GM12892 (cell line): ENCODE data around the gene DNAJC22.
A peak's percentile ranks its signal among the peaks of the same experiment; 100 is the strongest.

Experiments
- DNase-seq: peaks from one replicate; pipeline ENCODE4 v3.0.0; 2011; ENCODE audit not compliant: insufficient read length
- FAIRE-seq: peaks from 2 replicates; lab custom pipeline; 2011; peaks lifted over from hg19 to GRCh38; lab: Jason Lieb, UNC
- POLR2A ChIP-seq: IDR thresholded peaks from 2 replicates; pipeline ENCODE4 v1.6.1; 2011; ENCODE audit warnings: low read depth, low read length, control low read depth
- POLR2AphosphoS5 ChIP-seq: IDR thresholded peaks from 2 replicates; pipeline ENCODE4 v1.6.1; 2011; ENCODE audit warnings: low read depth, low read length, control low read depth
- TAF1 ChIP-seq: IDR thresholded peaks from 2 replicates; pipeline ENCODE4 v1.6.1; 2011; ENCODE audit warnings: low read depth, mild to moderate bottlenecking, control low read depth, low read length, borderline replicate concordance

DNAJC22 gene

DNA sequence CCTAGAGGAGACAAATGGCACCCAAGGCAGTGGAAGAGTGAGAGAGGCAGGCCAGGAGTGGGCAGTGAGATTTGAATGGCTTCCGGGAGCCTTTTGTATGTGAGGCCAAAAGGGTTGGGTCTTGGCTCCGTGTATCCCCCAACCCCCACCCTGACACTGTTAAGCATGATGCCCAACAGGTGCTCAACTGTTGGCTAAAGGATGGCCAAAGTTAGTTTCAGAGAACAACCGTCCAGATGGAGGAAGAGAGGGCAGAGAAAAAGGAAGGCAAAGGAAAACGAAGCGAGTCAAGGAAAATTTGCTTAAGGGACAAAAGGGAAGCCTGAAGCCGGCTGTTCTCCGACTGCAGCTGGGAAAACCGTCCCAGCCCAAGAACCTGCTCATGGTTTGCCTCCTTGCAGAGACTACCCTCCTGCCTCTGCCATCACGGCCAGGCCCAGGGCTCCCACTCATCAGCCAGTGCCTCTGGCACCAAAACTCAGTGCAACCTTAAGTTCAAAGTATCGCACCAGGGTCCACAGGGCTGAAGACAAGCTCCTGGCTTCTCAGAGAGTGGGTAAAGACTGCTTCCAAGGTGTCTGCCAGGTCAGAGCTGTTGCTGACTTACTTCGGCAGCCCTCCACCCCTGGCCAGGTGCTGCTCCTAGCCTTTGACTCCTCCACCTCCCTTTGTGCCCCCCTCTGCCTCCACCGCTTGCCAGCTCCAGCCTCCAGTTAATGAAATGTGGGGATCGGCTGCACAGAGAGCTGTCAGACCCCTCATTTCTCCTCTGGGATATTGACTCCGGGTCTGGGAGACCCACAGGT is 5.5 kb upstream of the DNAJC22 start:
- DNase-seq = no peak
- FAIRE-seq = no peak
- no peak for TF ChIP-seq TAF1
- TF ChIP-seq POLR2AphosphoS5 = no peak
- no peak for TF ChIP-seq POLR2A

DNA sequence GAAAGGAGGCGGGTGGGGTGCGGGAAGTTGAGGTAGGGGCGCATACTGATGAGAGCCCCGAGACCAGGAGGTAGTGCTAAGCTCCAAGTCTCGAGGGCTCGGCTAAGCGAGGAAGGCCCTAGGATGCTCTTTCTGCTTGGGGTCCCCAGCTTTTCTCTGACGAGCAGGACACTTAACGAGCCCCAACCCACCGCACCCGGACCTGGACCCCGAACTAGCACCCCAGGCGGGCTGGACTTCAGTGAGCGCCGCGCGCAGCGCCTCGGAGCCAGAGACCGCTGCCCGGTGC is 5.0 kb upstream of the DNAJC22 start:
- FAIRE-seq (no peak), DNase-seq (no peak)
- no peak for TF ChIP-seq TAF1
- no peak for TF ChIP-seq POLR2A
- no peak for TF ChIP-seq POLR2AphosphoS5

DNA sequence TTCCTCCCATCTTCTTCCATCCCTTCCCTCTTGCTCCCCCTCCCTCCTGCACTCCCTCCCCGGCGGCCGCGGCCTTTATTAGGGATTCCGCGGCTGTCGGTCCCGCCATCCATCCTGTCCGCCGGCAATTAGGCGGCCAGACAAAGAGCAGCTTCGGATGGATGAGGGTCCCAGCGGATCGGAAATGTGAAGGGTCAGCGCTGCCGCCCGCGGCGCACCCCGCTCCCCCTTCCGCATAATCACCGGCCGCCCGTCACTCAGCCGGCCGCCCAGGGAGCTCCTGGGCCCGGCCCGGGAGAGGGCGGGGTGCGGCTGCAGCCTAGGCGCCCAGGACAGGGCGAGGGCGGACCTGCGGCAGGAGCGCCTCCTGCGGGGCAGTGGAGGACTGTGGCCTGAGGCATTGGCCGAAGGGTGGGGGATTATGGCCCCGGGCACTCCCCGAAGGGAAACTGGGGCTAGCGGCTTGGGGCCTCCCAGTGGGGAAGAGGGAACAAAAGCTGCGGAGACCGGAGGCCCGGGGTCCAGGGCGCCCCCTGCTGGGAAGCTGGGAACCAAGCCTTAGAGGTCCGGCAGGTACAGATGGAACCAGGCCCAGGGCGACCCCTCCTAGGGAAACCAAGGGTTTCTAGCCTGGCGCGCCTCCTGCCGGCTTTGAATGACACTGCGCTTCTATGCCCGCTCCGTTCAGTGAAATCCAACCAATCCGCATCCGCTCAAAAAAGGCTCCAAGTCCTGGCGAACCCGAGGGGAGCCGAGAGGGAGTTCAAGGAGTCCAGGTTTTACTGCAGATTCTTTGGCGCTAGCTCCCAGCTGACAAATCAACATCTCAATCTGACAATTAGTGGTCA is 4.4 kb upstream of the DNAJC22 start:
- TF ChIP-seq POLR2A (no peak), POLR2AphosphoS5 (no peak), TAF1 (no peak)
- peak; percentile 92 for FAIRE-seq
- peak; percentile 88 for DNase-seq

DNA sequence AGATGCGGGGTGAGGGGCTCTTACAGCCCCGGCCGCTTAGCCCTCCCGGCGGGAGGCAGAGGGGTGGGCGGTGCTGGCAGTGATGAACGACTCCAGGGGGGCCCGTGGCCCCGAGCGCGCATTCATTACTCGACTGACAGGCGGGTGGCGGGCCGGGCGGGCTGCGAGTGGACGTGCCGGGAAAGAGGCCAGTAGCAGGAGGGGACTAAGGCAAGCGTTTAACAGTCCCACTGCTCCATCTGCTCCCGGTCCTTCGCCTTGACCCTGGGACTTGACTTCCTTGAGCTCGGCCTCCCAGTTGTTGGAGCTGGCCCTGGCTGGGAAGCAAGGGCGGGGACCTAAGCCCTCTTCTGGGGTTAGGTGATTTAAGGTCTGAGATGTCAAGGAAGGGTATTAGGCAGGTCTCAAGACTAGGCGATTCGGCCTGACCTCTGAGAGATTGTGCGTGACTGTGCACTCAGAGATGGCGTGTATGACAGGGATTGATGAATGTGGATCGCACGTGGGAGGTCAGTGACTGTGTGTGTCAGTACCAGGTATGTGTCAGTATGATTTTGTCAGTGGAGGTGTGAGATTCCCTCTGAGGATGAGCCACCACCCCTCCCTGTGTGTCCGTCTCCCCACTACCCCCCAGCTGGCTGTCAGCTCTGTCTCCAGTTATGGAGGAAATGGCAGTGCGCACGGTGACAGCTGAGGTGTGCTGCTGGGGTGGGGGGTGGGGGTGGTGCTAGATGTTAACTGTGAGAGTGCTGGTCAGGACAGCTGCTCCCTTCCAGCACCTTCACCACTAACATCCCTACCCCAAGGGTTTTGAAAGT is 3.6 kb upstream of the DNAJC22 start:
- peak; percentile 93 for FAIRE-seq
- no peak for TF ChIP-seq POLR2A
- no peak for TF ChIP-seq POLR2AphosphoS5
- no peak for TF ChIP-seq TAF1
- no peak for DNase-seq

DNA sequence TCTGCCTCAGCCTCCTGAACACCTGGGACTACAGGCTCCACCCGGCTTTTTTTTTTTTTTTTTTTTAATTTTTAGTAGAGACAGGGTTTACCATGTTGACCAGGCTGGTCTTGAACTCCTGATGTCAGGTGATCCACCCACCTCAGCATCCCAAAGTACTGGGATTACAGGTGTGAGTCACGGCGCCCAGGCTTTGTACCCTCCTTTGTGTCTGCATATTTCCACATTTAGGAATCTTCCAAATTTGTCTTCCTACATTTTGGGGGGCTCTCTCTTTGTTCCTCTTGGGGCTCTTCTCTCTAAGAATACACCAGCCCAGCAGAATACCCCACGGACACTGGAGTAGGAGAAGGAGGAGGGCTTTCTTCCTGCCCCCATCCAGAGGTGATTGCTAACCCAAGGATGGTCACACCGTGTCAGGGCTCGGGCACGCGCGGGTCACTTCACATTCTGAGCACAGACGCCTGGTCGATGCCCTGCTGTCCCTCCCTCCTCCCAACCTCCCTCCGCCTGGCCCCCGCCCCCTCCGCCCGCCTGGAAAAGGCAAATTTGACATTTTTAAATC is 2.1 kb upstream of the DNAJC22 start:
- FAIRE-seq (no peak), DNase-seq (no peak)
- TF ChIP-seq POLR2AphosphoS5 (no peak), TAF1 (no peak), POLR2A (no peak)

DNA sequence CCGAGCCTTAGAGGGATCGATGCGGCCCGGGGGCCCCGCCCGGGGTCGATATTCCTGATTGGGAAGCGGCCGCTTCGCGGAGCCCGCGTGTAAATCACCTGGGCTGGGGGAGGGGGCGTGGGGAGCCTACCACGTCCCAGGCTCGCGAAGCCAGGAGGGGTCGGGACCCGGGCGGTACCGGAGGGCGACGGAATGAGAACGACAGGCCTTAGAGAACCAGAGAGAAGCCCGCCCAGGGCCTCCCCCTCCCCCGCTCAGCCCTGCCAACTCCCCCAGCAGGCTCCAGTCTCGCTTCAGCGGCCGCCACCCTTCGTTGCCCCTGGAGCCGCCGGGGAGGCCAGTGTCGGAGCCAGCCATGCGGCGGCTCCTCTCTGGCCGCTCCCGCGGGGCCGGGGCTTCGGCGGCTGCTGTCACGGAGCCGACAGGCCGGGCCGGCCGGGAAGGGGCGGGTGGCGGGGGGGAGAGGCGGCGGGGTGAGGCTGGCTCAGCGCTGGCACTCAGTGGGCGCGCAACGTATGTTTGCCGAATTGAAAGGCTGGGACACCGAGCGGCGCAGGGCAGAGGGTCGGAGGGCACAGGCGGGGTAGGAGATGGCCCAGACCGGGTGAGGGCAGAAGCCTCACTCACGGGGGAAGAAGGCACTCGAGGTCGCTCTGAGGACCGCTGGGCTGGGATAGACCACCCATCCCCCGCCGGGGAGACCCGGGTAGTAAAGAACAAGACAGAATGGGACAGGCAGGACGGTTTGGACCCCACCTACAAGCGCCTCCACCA is 1.4 kb upstream of the DNAJC22 start:
- FAIRE-seq (peak; percentile 36), DNase-seq (no peak)
- TF ChIP-seq TAF1 = no peak
- no peak for TF ChIP-seq POLR2A
- no peak for TF ChIP-seq POLR2AphosphoS5

DNA sequence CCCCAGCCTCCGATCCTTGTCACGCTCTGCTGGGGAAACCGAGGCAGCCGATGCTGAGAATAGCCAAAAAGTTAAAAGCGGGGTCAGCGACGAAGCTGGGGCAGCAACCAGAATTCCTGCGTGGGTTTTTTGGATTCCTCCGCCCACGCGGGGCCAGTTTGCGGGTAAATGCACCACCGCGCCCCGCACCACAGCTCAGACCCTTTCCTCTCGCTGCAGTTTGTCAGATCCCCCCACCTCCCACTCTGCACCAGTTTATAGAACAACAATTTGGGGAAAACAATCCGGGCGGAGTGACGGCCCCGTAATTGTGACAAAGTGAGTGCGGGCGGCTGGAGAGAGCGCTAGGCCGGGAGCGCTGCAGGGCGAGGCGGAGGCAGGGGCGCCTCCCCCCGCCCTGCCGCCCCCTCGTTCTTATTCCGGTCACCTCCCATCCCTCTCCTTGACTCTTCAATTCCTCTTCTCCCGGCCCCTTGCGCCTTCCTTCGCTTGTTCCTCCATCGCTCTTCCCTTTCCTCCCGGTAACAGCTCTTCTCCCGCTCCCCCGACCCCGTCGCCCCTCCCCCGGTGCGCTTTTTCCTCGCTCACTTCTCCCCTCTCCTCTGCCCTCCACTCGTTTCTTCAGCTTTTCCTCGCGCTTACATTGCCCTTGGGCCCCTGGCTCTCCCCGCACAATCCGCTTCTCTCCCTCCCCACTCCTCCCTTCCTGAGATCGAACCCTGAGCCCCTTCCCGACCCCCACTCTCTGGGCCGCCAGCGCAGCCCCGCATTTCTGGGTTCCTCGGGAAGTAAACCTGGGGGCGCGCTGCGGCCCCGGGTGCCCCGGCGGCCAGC is 646 bp upstream of the DNAJC22 start:
- FAIRE-seq (no peak), DNase-seq (no peak)
- TF ChIP-seq POLR2A = no peak
- no peak for TF ChIP-seq POLR2AphosphoS5
- TF ChIP-seq TAF1 = no peak

DNA sequence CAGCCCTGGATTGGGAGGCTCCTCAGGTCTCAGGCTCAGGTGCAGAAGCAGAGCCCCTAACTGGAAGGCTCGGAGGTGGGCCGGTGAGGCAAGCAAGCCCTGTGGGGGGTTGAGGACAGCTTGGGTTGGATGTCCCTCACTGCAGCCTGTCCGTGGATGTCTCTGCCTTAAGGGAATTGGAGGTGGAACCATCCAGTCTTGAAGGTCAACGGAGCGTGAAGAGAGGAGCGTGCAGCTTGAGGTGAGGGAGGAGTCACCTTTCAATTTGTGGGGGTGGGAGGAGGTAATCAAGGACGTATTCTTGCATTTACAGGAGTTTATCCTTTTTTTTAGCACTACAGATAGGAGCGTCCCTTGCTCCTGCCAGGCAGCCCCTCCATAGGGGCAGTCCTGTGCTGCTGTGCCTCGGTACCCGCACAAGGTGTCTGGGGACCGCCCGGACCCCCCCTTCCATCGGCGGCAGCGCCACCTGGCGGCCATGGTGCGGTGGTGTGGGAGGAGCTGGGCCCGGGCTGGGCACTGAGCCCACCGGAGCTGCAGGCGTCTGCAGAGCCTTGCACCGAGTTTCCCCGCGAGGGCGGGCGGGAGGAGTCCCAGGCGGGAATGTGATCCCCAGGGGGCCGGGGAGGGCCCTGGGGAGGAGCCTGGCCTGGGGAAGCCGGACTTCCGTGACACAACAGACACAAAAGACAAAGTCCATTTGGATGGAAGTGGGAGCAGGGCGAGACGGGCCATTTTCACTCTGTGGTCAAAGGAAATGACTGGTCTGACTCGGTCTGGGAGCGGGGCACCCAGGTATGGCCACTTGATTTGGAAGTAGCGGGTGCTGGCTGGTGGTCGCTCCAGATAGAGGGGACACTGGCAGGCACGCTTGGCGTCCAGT is 864 bp downstream of the DNAJC22 start:
- FAIRE-seq (peak; percentile 90), DNase-seq (peak; percentile 94)
- TF ChIP-seq TAF1 (no peak), POLR2A (no peak), POLR2AphosphoS5 (no peak)

DNA sequence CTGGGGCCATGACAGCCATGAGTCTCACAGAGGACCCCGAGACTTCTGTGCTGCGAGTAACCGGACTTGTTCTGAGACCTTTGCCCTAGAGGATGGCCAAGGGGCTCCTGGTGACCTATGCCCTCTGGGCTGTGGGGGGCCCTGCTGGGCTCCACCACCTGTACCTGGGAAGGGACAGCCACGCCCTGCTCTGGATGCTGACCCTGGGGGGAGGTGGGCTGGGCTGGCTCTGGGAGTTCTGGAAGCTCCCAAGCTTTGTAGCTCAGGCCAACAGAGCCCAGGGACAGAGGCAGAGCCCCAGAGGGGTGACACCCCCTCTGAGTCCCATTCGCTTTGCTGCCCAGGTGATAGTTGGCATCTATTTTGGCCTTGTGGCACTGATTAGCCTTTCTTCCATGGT is 2.1 kb downstream of the DNAJC22 start:
- TF ChIP-seq POLR2A (no peak), TAF1 (no peak), POLR2AphosphoS5 (no peak)
- FAIRE-seq (no peak), DNase-seq (no peak)
